GM19395 (cell line): ENCODE data around the gene GEMIN5.

Source experiments
- ATAC-seq: cut with Tn5 transposase; IDR thresholded peaks from one replicate; pipeline ENCODE4 v1.9.1; 2021; ENCODE audit warnings: mild to moderate bottlenecking, moderate library complexity; ENCODE audit not compliant: unreplicated experiment

The GEMIN5 gene

DNA sequence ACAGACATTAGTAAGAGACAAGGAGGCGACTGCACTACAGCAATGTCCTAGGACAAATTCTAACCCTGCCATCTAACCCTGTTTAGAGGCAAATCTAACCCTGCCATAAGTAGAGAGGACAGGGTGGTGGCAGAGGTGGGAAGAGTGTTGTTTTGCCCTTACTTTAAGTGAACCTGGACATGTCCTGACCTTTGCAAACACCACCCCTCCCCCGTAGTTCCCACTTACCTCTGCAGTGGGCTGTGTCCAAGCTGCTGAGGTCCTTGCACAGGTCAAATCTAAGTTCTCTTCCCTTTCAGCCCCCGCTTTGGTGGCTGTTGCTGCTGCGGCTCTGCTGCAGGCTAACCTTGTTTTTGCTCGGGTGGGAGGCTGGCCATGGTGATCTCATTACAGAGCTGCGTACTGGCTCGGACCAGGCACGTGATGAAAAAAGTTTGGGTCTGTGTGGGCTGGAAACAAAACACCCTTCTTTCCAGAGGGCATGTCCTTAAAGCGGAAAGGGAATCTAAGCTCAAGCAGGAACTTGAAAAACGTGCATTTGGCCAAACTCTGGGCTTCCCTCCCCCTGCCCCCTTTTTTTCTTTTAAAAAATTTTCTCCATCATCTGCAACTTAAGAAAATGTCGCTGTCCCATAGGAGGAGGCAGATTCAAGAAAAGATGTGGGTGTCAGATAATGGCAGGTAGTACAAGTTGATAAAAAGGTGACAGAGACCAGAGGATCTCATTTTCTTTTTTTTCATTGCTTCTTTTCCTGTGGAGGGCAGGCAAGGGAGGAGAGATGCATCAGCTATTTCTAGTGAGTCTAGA is 87.6 kb downstream of the GEMIN5 start, which contains the start of gene FAXDC2:
TSS of gene FAXDC2 (minus strand) at position 349 of the 808 bp plus-strand sequence. CDS start 12,425 bp downstream, outside the sequence.
- peak; percentile 55 for ATAC-seq

- no peak for ATAC-seq
Measured at GRCh38 chr5:154849791-154850201, 88.2 kb downstream of the GEMIN5 start.

DNA sequence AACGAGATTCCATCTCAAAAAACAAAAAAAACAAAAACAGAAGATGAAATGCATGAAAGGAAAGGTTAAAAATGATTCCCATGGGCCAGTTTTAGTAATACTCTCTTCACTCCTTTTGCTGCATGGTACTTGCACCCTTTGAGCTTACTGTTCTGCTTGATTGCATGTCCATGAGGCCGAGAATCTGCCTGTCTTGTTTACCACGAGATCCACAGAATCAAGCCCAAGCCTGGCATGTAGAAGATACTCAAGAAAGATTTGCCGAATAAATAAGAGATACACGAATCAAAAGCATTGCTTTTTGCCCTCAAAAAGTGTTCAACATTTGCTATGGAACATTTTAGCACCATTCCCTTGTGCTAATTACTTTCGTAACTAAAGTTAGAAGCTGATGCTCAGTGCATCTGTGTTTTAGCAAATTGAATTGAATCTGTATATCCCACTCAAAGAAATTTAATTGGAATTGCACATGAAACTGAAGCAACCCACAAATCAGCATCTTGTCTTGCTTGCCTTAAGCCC is 88.7 kb downstream of the GEMIN5 start:
- no peak for ATAC-seq

DNA sequence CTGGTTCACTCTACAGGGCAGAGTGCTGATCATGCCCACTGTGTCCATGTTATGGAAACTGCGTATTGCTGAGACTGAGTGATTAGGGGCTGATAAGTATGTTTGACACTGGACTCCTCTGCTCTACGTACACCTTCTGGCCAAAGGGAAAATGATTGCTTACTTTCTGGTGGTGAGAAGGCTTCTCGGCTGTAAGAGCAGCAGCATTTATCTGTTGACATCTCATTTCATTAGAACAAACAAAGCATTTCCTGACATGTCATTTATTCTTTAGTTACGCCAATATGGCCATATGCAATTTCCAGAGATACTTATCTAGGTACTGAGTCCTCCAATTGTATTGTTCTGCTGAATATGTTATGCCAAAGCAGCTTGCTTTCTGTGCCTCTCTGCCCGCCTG is 93.2 kb downstream of the GEMIN5 start:
- no peak for ATAC-seq

DNA sequence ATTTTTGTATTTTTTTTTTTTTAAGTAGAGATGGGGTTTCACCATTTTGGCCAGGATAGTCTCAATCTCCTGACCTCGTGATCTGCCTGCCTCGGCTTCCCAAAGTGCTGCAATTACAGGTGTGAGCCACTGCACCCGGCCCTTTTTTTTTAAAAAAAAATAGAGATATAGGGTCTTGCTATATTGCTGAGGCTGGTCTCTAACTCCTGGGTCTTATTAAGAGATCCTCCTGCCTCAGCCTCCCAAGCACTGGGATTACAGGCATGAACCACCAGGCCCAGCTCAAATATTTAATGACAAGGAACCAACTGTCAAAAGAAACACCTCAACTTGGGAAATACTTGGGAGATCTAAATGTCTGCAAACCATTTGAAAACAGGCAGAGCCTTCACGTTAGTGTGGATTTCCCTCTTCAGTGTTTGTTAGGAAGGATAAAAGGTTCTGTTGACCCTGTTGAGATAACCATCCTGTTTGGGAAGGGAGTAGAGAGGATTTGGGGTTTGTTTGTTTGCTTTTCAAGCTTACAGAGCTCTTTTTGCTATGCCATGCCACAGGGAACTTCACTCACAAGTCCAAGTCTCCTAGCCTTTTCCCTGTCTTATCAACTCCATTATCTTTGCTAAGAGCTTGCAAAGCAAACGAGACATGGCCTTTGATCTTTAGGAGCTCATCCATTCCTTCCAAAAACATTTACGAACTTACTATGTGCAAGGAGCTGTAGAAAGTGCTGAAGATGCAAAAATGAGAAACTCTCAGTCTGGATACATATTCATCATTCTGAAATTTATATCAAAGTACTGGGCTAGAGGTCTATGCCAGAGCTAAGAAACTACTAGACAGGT is 95.1 kb downstream of the GEMIN5 start:
- no peak for ATAC-seq

GRCh38 chr5:154841273-154841661 is 96.7 kb downstream of the GEMIN5 start:
- ATAC-seq: no peak

GRCh38 chr5:154840435-154841272 is 97.4 kb downstream of the GEMIN5 start:
- no peak for ATAC-seq
